GM12878 (cell line): ENCODE results near the gene RNLS. TPM values are rescaled to one million over a fixed set of nuclear protein-coding genes. Genes with fewer than 3 reads are reported as not detected.

Experiments
- BRCA1 ChIP-seq: IDR thresholded peaks from 2 replicates; pipeline ENCODE4 v1.6.1; 2011; ENCODE audit warnings: low read depth, low read length, improper control_type of control experiment
- E4F1 ChIP-seq: fragments of 450-650 bp; IDR thresholded peaks from 2 replicates; pipeline ENCODE4 v1.6.1; 2018; ENCODE audit warnings: borderline replicate concordance, mild to moderate bottlenecking; ENCODE audit not compliant: partially characterized antibody
- NKRF ChIP-seq: fragments of 450-650 bp; conservative IDR thresholded peaks from 2 replicates; pipeline ENCODE4 v1.6.1; 2017; ENCODE audit warnings: mild to moderate bottlenecking, moderate library complexity
- RB1 ChIP-seq: fragments of 450-650 bp; formaldehyde crosslinking; IDR thresholded peaks from 2 replicates; pipeline ENCODE4 v1.6.1; 2017; ENCODE audit warnings: mild to moderate bottlenecking, borderline replicate concordance
- SP1 ChIP-seq: IDR thresholded peaks from one replicate; pipeline ENCODE4 v1.6.1; 2011; ENCODE audit warnings: low read depth, low read length
- ZBTB40 ChIP-seq: fragments of 450-650 bp; IDR thresholded peaks from 2 replicates; pipeline ENCODE4 v1.6.1; 2016; ENCODE audit warnings: mild to moderate bottlenecking, moderate library complexity, borderline replicate concordance
- polyA plus RNA-seq, 11 experiments: library from polyadenylated mRNA; depleted of rRNA in 4 of 11; unstranded in 6 of 11; stranded (reverse) in 5 of 11; fragments of >200 nt; fragmentation: Nextera tagmentation in 4 of 11; fragmentation: Illumina TruSeq in 1 of 11; extraction: Ambion mirVana in 4 of 11; extraction: Trizol in 1 of 11; gene quantifications; 1 replicate in 1 of 11; 2 replicates in 10 of 11; pipeline versions ENCODE4 v1.2.1 to v1.2.3, GENCODE V29; 2011 to 2016; ENCODE audit warnings: inconsistent platforms in 2 of 11, missing spikeins in 2 of 11, low read depth in 1 of 11
- total RNA-seq, 4 experiments: library from RNA; depleted of rRNA in 3 of 4; stranded (reverse); fragments of >200 nt in 3 of 4; fragmentation: Illumina TruSeq in 1 of 4; extraction: Trizol in 1 of 4; gene quantifications; 2 replicates each; pipeline versions ENCODE4 v1.2.1 to v1.2.3, GENCODE V29; 2013 to 2021

RNLS gene
- total and polyA plus RNA-seq, 10 of the 15 experiments (the other 5 are each of a cell fraction or from before 2014, with no cell fraction given), result 3.4 to 6.7 (median 4.6) TPM

- TF ChIP-seq SP1 (no peak), NKRF (no peak), BRCA1 (no peak), RB1 (no peak), E4F1 (no peak), ZBTB40 (no peak)
Measured at GRCh38 chr10:88424881-88425280, 158.2 kb downstream of the RNLS start (continued).
